ENCODE measurements around the gene CPT1B. TPM values are rescaled to one million over a fixed set of nuclear protein-coding genes. Genes with fewer than 3 reads are reported as not detected.

The CPT1B gene
- total RNA-seq, 1 donor from 2014 or later, result 62.3 TPM

DNA sequence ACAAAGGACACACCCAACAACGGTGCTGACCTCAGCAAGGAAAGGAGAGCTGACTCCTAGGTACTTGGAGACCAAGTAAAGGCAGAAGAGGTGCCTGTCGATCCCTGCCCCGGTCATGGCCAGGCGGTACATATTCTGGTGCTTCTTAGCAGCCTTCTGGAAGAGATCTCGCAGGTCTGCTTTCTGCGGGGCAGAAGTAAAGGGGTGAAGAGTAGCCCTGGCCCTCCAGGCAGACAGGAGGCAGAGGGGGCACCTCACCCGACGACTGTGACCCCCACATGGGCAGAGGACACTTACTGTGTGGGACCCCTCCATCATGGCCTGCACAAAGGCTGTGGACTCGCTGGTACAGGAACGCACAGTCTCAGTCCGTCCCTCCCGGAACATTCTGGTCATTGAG lies 7.4 kb downstream of the CPT1B start:
- DNase-seq (ENCODE audit: low spot score), result no peak

DNA sequence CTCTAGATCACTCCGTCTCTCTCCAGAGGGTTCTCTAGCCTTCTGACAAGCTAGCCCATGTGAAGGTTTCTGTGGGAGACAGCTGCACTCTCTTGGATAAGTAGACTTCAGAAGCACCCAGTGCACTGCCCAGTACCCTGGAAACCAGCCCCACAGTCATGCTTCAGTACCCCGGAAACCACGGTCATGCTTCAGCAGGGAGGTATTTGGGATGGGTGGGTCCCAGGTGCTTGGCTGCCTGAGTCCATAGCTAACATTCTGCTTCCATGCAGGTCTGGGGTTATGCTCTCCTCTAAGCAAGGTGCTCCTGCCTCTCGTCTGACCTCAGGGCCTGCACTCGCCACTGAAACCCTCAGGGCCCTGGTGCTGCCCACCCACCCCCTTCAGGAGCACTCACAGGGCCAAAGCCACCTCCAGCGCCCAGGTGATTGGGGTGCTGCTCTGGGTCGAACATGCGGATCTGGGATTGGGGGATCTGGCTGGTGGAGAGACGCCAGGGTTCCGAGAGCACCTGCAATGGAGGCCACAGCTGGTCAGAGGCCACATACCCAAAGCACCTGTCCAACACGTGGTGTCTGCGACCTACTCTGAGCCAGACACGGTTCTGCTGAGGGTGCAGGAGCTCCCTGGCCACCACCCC lies 8.2 kb downstream of the CPT1B start:
- DNase-seq (ENCODE audit: low spot score), result no peak

DNA sequence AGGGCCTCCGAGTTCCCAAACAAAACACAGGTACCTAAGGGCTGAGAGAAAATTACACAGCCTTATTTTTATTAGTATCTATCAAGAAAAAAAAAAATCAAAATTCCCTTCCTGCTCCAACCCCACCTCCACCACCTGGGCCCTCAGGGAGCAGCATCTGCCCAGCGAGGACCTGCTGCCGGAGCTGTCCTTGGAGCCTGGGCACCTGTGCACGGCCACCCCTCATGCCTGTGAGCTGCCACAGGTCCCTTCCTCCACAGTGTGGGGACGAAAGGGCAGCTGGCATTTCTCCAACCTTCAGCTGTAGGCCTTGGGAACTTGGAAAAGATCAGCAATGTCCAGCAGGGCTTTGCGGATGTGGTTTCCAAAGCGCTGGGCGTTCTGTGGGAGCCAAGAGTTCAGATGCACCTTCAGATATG lies 9.2 kb downstream of the CPT1B start:
- DNase-seq (ENCODE audit: low spot score), result no peak

DNA sequence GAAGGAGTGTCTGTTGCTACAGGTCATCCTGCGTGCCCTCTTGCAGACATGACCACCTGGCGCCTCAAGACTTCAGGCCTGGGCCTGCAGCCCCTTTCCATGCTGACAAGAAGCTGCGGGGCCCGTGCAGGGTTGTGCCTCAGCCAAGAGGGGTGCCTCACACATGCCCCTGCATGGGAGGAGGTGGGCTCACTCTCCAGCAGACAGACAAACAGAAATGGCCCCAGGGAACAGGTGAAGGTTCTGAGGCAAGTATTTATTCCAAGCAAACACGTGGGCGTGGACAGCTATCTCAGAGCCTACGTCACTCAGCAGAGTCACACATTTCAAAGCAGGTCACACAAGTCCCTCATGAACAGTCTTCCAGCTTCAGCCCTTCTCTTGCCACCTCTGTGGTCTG lies 9.6 kb downstream of the CPT1B start:
- DNase-seq (ENCODE audit: low spot score), result no peak

DNA sequence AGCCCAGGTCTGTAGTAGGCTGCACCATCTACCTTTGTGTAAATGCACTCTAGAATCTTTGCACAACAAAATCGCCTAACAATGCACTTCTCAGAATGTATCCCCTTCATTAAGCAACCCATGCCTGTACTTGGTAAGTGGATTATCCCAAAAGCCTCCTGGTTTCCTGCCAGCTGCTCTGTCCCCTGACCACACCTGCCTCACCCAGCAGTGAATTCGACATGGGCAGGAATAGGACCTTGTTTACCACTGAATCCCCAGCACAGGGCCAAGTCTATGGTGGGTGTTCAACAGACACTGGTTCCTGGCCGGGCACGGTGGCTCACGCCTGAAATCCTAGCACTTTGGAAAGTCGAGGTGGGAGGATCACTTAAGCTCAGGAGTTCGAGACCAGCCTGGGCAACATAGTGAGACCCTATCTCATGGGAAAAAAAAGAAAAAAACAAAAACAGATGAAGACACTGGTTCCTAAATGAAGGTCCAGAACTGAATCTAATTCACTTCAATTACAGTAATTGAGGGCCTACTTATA lies 10.4 kb downstream of the CPT1B start:
- no peak for DNase-seq (ENCODE audit: low spot score)

DNA sequence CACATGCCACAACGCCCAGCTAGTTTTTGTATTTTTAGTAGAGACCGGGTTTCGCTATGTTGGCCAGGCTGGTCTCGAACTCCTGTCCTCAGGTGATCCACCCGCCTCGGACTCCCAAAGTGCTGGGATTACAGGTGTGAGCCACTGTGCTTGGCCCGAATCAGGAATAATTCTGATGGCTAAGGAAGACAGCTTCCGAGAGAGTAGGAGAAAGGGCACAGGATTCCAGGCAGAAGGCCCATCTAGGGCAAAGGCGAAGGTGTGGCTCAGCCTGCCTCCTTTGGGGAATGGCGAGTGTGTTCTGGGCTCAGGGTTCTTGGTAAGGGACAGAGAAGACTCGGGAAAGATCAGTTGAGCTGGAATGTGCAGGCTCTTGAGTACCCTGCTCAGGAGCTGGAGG lies 13.9 kb downstream of the CPT1B start:
- no peak for DNase-seq (ENCODE audit: low spot score)

DNA sequence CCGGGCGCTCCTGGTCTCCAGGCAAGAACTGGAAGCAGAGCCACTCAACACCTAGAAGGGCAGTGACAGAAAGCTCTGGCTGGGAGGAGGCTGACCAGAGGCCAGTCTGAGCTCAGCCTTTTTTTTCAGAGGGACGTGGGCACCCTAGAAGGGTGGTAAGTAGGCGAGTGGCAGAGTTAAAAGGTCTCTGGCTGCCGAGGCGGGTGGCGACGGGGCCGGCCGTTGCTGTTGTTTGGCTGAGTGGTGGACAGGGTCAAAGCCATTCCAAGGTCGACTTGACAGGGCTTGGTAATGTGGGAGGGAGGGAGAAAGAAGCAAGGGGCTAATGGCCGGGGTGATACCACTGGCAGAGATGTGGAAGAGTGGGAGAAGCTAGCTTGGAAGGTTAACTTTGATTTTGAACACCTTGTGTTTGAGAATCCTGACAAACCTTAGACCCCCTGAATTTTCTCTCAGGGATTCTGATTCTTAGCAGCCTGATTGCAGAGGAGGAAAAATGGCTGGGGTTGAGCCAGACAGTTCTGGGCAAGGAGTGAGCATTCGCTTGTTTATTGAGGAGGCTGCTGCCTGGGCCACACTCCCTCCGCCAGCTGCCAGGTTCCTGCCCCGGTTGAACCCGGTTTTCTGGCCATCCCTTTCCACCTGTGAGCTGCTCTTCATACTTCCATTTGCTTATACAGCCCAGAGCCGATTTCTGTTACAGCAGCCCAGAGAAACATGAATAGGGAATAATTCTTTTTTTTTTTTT lies 14.6 kb downstream of the CPT1B start:
- no peak for DNase-seq (ENCODE audit: low spot score)

DNA sequence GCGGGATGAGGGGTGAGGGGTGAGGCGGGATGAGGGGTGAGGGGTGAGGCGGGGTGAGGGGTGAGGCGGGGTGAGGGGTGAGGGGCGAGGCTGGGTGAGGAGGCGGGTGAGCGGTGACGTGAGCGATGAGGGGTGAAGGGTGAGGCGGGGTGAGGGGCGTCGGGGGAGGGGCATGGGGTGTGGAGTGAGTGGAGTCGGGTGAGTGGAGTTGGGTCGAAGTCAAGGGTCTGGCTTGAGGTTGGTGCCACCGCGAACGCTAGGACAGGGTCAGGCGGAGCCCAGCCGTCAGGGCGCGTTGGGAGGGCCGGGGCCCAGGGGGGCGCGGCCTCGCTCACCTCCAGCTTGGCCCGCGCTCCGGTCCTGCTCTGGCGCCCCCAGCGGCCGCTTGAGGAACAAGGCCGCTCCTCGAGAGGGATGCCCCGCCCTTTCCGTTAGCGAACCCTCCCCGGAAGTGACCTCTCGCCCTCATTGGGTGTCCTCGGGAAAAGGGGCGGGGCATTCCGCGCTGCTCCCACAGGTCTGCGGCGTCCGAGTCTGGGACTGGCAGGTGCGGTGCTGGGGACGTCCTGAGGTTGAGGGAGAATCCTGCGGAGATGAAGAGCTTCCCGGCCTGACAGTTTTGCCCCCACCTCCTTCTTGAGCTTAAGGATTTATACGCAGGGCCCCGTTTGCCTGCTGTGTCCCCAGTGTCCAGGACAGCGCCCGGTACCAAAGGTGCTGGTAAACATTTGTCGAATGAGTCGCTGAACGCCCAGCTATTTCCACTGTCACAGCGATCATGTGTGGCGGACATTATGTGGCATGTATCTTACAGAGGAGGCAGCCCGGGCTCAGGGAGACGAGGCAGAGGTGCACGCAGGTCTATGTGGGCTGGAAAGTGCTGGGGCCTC lies 15.5 kb downstream of the CPT1B start, which contains the start of gene SYCE3:
SYCE3 (minus strand) TSS at position 397 of the 890 bp plus-strand sequence. CDS start 6,514 bp downstream, outside the sequence.
- DNase-seq (ENCODE audit: low spot score), result peak; percentile 97

DNA sequence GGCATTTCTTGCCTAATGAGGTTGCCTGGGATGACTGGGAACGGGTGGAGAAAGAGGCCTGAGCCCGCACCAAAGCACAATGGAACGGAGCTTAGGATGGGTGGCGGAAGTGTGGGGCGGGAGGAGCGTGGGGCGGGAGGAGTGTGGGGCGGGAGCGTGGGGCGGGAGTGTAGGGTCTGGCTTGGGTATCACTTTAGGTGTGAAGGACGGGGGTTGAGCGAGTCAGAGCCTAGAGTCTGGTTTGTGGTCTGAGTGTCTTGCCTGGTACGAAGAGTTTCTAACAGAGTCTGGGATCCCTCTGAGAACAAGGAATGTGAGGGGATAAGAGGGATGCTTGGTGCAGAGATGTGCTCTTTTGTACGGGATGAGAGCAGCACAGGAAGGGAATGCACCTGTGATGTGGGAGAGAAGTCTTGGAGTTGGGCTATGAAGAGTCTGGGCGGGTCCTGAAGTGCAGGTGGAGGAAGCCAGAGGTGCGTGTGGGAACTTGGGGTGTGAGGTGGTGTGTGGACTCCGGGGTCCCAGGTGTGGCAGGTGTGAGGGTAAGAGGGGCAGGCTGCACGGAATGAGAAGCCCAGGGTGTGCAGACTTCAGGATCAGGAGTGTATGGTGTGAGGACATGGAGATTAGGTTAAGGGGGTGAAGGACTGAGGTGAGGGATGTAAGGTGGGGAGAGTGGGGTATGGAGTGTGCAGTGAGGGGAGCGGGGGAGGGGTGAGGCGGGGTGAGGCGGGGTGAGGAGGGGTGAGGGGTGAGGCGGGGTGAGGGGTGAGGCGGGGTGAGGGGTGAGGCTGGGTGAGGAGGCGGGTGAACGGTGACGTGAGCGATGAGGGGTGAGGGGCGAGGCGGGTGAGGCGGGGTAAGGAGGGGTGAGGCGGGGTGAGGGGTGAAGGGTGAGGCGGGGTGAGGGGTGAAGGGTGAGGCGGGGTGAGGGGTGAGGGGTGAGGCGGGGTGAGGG lies 16.5 kb downstream of the CPT1B start:
- DNase-seq (ENCODE audit: low spot score), result no peak

DNA sequence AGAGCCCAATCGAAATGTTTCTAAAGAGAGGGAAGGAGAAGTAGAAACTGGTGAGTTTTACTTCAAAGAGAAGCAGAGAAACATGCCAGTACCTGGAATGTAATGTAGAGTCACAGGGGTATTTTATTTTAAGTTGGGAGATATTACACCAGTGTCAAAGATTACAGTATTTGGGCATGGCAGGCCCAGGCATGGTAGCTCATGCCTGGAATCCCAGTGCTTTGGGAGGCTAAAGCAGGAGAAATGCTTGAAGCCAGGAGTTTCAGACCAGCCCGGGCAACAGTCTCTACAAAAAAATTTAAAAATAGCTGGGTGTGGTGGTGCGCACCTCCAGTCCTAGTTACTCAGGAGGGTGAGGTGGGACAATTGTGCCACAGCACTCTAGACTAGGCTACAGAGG lies 18.2 kb downstream of the CPT1B start:
- no peak for DNase-seq (ENCODE audit: low spot score)

DNA sequence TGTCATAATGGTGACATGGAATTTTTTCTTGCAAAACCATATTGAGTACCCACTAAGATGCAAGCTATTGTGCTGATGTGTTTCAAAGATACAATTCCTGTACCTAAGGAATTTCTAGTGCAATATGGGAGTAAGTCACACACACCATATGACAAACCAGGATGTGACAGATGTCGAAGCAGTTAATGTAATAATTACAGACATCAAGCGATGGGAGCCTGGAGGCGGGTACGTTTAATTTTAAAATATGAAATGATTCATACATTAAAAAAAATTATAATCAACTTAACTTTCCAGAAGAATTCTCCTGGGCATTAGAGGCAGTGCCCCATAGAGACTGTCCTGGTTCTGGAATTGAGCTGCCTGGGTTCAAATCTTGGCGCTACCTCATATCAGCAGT lies 21.5 kb downstream of the CPT1B start:
- DNase-seq (ENCODE audit: low spot score), result no peak

DNA sequence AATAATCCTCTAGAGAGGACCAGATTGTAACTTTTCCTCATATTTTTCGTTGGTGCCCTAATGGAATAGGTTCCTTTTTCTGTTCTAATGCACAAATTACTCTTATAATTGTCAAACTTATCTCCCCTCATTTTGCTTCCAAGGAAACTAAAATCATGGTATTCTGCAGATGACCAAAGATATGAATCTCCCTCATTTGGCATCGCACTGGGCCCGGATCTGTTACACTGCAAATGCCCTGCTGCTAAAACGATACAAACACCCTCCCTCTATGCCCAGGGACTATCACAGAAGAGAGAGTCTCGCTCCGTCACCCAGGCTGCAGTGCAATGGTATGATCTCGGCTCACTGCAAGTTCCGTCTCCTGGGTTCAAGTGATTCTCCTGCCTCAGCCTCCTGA lies 24.9 kb downstream of the CPT1B start:
- no peak for DNase-seq (ENCODE audit: low spot score)

DNA sequence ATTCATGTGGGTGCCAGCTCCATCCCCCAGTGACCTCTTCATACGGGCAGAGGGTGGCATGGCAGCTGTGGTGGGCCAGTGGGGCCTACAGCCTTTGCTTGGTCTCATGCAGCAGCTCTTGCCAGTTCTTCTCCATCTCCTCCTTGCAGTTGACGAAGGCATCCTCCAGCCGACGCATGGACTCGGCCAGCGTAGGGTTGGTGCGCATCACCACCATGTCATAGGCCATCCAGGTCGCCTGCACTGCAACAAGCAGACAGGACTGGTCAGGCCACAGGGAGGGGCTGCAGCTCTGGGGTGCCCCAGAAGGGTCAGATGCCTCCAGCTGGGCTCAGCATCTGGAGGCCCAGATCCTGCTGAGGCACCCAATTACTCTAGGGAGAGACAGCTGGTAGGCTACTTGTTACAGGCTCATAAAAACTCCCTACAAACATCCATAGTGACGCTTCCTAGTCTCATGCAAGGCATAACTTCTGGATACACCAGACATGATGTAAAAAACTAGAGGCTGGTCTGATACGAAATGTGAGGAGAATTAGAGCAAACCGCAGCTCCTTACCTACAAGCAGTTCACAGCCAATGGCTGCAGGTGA lies 27.0 kb downstream of the CPT1B start:
- no peak for DNase-seq (ENCODE audit: low spot score)

DNA sequence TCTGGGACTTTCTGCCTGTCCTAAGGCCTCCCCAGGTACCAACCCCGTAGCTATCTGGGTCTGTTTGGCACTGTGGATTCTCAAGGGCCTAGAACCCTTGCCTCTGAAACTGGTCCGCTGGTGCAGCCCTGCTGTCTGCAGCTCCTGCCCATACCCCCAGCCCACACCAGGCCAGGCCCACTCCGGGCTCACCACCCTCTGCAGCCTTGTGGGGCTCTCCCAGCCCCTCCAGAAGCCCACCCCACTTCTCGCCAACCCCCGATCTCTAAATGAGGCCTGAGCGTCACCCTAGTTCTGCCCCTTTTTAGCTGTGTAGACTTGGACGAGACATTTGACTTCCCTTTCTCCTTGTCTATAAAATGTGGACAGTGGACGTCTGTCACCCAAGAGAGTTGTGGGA lies 27.8 kb downstream of the CPT1B start:
- DNase-seq (ENCODE audit: low spot score), result no peak

DNA sequence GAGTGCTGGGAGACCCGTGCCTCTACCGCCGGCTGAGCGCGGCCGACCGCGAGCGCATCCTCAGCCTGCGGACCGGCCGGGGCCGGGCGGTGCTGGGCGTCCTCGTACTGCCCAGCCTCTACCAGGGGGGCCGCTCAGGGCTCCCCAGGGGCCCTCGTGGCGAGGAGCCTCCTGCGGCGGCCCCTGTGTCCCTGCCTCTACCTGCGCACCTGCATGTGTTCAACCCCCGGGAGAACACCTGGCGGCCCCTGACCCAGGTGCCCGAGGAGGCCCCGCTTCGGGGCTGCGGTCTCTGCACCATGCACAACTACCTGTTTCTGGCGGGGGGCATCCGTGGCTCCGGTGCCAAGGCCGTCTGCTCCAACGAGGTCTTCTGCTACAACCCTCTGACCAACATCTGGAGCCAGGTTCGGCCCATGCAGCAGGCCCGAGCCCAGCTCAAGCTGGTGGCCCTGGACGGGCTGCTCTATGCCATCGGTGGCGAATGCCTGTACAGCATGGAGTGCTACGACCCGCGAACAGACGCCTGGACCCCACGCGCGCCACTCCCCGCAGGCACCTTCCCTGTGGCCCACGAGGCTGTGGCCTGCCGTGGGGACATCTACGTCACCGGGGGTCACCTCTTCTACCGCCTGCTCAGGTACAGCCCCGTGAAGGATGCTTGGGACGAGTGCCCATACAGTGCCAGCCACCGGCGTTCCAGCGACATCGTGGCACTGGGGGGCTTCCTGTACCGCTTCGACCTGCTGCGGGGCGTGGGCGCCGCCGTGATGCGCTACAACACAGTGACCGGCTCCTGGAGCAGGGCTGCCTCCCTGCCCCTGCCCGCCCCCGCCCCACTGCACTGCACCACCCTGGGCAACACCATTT lies 29.1 kb downstream of the CPT1B start:
- DNase-seq (ENCODE audit: low spot score), result no peak

DNA sequence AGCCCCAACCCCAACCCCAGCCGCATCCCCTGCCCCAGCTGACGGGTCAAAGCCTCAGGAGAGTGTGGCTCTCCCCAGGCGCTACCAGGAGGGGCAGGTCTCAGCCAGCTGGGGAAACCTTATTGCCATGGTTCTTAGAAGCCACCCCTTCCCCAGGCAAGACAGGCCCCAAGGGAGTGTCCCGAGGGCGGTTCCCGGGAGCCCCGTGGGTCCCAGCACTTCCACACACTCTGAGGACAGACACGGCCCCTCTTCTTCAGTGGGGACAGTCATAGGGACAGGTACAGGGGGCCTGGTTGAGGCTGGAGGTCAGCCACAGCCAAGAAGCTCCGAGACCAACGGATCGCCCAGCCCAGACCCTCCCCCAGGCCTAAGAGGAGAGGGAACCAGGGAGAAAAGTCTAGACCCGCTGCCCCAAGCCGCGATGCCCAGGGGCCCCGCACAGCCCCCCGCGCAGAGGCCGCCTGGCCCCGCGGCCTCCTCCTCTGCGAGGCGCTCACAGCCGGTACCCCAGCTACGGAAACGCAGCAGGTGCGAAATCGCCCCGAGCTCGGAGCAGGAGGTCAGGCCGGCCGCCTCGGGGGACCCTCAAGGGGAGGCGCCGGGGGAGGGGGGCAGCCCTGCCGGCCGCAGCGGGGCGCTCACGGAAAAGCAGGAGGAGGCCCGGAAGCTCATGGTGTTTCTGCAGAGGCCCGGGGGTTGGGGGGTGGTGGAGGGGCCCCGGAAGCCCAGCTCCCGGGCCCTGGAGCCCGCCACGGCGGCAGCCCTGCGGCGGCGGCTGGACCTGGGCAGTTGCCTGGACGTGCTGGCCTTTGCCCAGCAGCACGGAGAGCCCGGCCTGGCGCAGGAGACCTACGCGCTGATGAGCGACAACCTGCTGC lies 29.9 kb downstream of the CPT1B start:
- DNase-seq (ENCODE audit: low spot score), result no peak

DNA sequence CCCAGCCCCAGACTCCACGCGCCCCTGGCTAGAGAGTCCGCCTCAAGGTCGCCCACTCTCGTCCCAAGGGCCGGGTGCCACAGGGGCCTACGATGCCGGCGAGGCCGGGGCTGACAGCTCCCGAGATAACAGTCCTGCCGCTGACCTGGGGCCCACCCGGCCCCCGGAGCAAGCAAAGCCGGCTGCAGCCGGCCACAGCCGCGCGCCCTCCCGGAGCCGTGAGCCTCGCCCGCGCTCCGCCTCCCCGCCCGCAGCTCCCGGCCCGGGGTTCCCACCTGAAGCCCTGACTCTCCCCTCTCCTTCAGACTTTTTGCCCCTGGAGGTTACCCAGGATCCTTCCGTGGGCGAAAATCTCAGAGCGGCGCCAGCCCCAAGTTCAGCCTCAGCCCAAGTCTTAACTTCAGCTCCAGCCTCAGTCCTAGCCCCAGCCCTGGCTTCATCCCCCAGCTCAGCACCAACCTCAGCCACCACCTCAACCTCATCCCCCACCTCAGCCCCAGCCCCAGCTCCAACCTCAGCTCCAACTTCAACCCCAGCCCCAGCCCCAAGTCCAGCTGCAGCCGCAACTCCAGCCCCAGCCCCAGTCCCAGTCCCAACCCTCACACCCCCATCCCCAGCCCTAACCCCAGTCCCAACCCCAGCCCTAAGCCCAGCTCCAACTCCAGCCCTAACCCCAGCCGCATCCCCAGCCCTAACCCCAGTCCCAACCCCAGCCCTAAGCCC lies 30.8 kb downstream of the CPT1B start:
- DNase-seq (ENCODE audit: low spot score), result no peak

All from ureter (tissue), 1 donor.